GM18502 (cell line): ENCODE data around the gene EPHA6.
"Not testable (repeated sequence)": the region's sequence is repeated elsewhere in the genome, so short reads cannot be mapped to it uniquely, and the experiment has no call there.

Experiments used
- ATAC-seq: cut with Tn5 transposase; IDR thresholded peaks from one replicate; pipeline ENCODE4 v1.9.1; 2021; ENCODE audit warnings: mild to moderate bottlenecking; ENCODE audit not compliant: unreplicated experiment, poor library complexity

The EPHA6 gene

DNA sequence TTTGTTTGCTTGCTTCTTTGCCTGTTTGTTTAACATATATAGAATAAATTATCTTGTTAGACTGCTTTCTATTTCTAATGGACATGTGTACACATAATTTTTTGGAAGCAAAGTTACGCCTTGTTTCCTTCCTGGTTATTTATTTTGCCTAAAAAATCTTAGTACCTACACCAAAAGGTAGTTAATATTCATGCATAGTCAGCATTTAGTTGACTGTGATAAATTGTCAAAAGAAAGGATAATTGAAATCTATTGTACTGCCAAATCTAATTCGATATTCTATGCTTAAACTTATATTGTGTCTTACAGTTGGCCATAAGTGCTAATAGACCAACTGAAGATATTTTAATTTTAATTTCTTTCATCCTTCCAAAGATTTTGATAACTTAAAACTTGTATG lies 716.3 kb downstream of the EPHA6 start:
- ATAC-seq = no peak

DNA sequence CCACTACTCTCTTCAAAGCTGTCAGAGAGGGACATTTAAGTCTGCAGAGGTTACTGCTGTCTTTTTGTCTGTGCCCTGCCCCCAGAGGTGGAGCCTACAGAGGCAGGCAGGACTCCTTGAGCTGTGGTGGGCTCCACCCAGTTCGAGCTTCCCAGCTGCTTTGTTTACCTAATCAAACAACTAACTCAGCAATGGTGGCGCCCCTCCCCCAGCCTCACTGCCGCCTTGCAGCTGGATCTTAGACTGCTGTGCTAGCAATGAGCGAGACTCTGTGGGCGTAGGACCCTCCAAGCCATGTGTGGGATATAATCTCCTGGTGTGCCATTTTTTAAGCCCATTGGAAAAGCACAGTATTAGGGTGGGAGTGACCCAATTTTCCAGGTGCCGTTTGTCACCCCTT lies 733.2 kb downstream of the EPHA6 start:
- ATAC-seq = not testable (repeated sequence)

DNA sequence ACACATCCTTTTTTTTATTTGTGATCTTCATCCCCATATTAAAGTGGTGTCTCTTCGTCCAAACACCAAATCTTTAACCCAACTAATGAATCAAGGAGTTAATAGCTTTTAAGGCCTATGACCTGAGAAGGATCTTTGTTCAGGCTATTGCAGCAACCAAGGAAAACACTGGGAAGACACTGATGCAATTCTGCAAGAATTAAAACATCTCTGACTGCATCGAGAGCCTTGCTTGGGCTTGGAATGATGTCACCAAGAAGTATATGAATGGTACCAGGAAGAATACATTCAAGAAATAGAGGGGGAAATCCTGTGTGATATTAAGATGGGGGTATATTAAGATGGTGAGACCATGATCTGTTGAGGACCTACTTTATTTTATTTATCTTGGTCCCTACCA lies 736.0 kb downstream of the EPHA6 start:
- ATAC-seq = no peak

DNA sequence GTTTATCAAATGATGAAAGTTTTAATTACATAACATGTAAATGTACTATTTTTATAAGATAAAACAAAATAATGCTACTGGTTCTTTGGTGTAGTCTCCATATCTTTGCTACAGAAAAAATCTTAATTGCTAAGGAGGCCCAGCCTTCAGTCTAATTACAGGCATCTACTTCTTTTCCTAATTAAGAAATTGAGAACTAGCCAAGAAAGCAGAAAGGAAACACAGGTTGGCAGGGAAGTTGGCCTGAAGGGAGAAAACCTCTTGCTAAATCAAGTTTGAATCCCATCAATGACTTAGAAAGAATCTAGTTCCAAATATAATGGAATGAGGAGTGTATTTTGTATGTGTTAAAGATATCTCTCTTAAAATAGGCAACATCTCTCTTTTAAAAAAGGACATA lies 737.8 kb downstream of the EPHA6 start:
- ATAC-seq = no peak

DNA sequence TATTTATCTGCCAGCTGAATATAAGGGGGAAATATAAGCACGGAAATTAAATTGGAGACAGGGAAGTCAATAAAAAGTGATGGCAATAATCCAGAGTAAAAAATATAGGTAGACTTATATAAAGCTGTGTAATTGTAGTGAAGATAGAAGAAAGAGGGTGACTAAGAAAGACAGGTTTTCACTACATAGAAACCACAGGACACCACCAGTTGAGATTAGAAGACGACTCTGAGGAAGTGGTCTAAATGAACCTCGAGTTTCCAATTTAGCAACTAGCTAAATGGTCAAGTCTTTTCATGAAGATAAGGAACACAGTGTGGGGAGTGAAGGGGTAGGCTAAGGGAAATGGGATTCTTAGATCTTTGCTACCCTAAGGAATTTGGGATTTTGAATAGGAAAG lies 761.3 kb downstream of the EPHA6 start:
- ATAC-seq = no peak

DNA sequence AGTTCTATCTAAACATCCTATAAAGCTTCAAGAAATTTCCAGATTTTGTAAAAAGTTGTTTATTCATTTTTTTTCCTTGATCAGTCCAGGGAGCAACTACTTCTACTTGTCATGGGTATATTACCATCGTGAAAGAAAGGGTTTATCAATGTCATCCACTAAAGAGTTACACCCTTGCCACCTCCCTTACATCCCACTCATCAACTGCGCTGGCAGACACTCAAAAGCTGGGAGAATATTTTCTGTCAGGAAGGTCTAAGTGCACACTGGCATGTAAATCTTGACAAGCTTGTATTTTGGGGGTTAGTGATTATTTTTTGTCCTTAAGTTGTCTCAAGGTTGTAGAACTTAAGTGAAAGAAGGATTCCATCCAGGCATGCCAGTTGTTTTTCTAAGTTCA lies 761.8 kb downstream of the EPHA6 start:
- no peak for ATAC-seq

DNA sequence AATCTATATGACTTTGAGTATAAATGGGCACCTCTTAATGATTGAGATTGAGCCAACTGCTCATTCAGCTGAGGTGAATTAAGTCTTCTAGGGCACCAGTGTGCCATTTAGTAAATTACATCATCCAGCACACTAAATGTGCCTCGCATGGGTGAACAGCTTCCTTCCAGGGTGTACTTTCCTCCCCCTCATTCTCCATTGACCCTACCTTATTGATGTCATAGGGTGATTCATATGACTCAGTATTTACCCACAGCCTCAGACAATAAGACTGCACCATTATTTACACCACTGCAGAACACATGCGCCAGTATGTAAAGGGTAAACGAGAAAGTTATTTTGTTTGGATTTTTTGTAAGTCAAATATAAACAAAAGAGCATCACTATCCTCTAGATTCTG lies 765.0 kb downstream of the EPHA6 start:
- peak; percentile 50 for ATAC-seq

DNA sequence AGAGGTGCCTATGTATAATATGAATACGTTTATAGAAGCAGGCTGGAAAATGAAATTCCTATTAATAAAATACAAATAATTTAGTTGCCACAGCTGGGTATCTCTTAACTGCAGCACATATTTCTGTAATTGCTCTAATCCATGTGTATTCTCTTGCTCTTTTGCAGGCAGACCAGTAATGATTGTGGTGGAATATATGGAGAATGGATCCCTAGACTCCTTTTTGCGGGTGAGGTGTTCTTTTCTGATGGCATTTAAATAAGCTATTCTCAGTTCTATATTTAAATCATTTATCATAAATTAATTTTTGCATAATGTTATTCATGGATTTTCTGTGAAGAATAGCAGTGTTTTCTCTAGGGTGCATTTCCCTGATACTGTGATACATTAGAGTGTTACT lies 796.2 kb downstream of the EPHA6 start:
- ATAC-seq = no peak

DNA sequence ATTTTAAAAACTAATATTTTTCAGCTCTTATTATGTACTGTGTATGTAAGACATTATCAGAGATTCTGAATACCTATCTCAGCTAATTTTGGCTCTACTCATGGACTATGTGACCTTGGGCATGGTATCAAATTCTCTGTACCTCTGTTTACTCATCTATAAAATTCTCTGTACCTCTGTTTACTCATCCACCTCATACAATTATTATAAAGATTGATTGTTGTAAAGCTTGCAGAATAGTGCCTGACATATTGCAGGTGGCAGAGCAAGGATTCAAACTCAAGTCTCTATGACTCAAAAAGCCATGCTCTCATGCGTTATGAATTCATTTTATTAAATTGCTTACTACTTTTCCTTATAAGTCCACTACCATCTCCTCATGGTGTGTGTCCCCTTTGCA lies 798.2 kb downstream of the EPHA6 start:
- ATAC-seq = no peak

DNA sequence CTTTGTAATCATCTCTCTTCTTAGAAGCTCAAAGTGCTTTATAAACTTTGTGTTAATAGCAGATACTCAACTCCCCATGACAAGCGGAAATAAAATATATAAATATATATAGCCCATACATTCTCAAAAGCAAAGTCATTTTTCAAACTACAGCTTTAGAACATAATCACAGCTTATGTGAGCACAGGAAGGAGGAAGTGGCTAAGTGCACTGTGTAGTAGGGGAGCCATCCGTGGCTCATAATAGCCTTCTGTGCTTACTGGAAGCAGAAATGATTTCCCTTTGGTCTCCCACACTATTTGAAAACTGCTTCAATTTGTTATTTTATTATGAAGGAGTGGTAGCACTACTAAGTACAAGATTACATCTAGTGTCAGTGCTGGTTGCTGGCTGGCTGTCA lies 798.7 kb downstream of the EPHA6 start:
- ATAC-seq = no peak

DNA sequence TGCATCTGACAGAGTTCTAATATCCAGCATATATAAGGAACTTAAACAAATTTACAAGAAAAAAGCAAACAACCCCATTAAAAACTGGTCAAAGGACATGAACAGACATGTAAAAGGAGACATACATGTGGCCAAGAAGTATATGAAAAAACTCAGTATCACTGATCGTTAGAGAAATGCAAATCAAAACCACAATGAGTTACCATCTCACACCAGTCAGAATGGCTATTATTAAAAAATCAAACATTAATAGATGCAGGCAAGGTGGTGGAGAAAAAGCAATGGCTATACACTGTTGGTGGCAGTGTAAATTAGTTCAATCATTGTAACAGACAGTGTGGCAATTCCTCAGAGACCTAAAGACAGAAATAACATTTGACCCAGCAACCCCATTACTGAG lies 806.1 kb downstream of the EPHA6 start:
- ATAC-seq = not testable (repeated sequence)

DNA sequence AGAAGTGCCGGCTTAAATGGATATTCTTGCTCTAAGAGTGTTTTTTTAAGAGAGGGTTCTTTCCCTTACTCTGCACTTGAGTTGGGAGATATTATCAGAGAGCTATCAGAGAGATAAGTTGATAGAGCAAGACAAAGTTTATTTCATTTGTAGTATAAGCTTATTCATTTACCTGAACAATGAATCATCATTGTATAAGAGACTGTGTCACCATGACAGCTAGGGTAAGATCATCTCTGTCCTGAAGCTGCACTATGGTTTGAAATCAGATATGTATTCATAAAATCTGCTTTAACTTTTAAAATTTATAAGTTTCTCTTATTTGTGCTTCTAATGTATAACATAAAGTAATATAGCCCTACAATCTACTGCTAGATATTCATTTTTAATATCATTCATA lies 822.1 kb downstream of the EPHA6 start:
- no peak for ATAC-seq

DNA sequence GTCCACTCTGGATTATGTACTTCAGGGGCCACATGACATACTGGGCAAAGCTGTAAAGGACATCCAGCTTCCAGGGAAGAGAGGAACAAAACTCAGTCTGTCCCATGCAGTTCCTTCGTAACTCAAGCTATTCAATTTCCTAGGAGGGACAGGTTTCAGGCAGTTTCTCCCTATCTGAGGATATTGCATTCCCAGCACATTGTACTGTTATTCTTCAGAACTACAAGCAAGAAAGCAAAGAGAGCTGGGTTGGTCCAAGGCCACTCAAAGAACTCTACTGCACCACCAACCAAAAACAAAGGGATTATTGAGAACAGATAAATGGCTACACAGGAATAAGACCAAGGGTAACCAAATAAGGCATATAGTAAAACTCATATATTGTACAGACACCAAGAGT lies 832.5 kb downstream of the EPHA6 start:
- no peak for ATAC-seq

DNA sequence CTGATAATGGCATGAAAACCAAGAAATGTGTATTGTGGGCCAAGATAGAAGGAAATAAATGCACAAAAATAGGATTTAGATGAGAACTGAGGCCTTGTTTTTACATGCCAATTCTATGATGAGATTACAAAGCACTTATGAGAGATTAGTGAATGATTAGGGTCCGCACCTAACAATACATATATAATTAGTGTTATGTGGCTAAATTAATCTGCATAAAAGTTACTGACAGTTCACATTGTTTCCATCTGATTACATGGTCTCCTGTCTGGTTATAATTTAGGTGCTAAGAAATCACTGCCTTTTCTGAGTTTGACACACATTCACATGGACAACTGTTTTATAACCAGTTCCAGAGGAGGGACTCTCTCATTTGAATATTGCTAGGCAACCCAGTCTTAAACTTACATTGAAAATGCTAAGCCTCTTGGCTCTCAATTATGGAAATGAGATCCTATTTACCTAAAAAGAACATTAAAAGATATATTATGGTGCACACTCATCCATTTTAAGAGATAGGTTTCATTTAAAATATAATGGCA lies 833.1 kb downstream of the EPHA6 start:
- ATAC-seq = no peak

DNA sequence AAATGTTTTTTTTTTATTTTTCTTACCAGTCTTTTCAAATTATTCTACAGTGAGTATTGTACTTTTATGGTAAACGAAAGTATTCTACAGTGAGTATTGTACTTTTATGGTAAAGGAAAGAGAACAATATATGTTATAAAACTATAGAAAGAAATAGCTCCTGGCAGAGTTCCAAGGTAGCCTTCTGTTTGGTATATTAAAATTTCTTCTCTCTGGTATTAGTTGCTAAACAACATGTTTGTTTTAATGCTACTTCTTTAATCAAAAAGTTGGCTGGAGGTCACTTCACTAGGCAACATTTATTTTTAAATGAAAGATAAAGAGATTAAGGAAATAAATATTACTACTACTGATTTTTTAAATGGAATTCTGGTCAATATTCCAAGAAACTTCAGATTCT lies 841.6 kb downstream of the EPHA6 start:
- ATAC-seq = no peak

DNA sequence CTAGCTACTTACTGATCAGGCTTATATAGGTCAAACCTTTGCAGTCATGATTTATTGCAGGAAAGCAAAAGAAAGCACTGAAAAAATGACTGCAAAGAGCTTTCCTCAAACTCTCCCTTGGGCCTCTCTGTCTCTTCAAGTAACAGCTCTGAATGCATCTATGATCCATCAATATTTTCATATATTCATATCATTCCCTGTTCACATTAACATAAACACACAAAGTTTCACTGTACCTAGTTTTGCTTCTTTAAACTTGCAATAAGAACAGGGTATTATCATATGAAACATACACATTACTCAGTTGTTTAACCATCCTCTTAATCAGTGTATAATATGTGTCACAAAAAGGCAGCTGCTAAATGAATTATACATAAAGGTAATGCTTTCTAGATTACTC lies 842.2 kb downstream of the EPHA6 start:
- no peak for ATAC-seq

DNA sequence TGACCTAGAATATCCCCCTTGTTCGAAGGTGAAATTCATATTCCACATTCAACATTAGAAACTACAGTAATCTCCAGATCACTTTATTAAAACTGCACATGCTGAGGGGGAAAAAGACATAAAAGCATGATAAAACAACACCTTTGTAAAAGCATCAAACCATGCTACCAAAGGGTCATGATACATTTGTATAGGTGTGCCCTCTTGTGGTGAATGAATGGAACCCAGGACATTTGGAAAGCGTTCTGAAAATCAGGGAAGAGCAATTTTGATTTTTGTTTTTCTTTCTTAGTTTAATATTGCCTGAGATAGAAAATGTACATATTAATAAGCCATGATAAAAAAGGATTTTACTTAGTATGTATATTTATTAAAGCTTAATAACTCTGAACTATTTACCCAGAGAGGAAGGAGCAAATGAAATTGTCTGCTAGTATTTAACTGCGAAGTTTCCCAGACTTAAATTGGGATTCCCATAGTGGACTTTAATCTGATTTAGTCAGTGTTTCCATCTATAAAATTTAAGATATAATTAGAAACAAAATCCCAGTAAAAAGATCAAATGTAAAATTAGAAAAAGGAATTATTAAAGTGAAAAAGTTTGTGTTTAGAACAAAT lies 844.4 kb downstream of the EPHA6 start:
- peak; percentile 61 for ATAC-seq

DNA sequence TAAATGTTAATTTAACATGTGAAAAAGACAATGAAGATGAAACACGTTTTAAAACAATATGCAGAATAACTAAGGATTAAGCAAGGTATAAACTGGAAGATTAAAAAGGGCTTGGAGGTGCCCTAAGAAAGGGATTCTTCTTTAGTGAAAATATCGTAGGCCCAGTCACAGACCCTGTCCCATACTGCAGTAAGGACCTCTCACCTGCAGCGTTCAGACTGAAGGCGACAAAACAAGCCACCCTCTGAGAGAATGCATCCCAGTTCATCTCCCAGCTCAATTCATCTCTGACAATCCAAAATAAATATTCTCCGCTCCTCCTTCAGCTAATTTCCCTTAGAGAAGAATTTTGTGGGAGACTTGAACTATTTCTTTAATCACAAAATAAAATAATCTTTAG lies 847.9 kb downstream of the EPHA6 start:
- ATAC-seq = no peak

DNA sequence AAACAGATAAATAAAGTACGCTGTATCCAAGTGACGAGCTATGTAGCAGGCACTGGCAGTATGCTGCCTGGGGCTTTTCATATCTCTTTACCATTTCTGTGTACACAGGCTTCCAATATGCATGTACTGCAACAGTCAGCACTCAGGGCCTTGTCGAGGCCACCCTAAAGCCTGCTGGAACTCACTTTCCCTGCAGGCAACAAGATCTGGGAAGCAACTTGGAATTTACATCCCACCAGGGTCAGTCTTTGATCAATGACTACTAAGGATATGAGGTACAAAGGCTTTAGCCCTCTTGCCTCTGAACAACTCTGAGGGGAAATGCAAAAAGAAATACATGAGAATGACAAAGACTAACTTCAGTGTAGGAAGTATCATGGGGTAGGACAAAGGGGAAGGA lies 848.4 kb downstream of the EPHA6 start:
- ATAC-seq = no peak

DNA sequence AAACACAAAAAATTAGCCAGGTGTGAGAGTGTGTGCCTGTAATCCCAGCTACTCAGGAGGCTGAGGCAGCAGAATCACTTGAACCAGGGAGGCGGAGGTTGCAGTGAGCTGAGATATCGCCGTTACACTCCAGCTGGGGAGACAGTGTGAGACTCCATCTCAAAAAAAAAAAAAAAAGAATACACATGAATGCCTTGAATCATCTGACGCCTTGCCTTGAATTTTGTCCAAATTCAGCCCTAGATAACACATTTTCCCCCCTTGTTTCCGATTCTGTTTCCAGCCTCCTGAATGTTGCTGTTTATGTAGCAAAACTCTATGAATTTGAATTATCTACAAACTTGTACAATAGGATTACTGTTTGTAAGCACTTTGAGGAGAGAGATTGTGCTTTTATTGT lies 851.5 kb downstream of the EPHA6 start:
- no peak for ATAC-seq

DNA sequence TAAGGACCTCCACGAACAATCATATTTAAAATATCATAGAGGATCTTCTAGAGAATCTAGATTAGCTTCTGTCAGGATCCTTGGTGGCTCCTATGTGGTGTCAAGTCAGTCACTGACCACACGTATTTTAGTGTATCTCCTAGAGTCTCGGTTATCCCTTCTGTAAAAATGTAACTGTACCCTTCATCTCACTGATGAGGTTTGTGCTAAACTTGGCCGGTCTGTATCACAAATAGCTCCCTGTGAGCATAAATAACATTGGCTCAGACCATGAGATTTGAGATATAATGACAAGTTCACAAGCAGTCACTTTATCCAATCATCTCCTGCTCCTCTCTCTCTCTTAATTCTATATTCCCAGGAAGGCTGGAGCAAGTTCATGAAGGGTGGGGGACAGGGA lies 856.6 kb downstream of the EPHA6 start:
- ATAC-seq = no peak

DNA sequence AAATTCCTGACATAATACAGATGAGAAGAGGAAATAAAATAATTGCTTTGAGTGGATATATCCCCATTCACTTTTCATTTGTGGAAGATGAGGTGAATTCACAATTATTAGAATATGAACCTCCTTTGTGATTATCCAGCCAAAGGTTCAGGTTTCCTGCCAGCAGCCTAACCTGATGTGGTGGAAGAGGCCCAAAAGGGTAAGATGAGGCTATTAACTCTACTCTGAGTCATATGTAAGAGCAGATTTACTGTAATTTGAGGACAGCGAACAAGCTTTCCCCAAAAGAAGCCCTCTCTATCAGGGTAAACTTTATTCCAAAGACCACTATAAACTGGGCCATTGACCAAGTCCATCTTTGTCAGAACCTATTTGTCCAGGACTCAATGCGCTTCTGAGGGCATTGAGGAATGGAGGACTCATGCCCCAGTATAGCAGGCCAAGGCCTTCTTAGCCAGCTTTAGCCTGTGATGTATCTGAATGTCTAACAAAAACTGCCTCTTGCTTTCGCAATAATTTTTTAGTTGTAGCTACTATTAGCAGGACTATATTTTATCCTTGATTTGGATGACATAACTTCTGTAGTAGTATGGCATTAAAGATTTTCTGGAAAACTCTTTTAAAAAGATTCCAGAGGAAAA lies 859.1 kb downstream of the EPHA6 start:
- no peak for ATAC-seq
